ENCODE data around the gene DUOXA2.
"Not testable (repeated sequence)": the region's sequence is repeated elsewhere in the genome, so short reads cannot be mapped to it uniquely, and the experiment has no call there.

DUOXA2 gene

DNA sequence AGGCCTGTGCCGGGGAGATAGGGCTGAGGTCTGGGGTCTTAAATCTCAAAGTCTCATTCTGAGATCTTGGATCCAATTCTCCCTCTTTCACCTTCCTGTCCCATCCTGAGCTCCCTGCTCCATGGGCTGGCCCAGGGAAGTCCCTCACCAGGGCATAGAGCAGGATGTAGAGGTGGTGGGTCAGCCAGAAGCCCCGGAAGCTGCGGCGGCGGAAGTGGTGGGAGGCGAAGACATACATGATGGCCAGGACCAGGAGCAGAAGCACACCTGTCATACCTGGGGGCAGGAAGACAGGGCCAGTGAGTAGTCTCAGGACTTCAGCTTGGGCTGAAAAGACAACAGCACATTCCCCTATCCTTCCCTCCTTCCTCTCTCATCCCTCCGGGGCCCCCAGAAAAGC lies 16.7 kb upstream of the DUOXA2 start:
- DNase-seq: no peak

DNA sequence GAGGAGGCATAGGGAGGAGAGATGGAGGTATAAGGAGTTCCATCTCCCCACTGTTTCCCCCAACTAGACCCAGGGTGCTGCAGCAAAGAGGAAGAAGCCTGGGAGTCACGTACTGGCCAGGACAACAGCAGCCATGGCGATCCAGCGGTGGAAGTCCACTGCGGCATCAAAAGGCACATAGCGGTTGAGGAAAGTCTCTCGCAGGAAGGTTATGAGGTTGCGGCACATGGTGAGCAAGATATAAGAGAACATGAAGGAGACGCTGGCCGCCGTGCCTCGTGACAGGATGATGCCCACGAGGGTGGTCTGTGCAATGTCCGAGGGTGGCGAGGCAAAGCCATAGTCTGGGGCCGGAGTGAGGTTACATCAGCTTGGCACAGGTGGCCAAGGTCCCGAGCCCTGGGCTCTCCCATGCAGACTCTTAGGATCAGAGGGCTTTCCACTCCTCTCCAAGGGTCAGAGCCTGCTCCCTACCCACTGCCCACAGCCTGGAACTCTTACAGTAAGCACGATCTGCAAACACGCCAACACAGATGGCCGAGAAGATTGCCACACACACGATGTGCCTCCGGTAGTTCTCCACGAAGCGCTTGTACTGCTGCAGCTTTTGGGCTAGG lies 14.5 kb upstream of the DUOXA2 start:
- DNase-seq: no peak

DNA sequence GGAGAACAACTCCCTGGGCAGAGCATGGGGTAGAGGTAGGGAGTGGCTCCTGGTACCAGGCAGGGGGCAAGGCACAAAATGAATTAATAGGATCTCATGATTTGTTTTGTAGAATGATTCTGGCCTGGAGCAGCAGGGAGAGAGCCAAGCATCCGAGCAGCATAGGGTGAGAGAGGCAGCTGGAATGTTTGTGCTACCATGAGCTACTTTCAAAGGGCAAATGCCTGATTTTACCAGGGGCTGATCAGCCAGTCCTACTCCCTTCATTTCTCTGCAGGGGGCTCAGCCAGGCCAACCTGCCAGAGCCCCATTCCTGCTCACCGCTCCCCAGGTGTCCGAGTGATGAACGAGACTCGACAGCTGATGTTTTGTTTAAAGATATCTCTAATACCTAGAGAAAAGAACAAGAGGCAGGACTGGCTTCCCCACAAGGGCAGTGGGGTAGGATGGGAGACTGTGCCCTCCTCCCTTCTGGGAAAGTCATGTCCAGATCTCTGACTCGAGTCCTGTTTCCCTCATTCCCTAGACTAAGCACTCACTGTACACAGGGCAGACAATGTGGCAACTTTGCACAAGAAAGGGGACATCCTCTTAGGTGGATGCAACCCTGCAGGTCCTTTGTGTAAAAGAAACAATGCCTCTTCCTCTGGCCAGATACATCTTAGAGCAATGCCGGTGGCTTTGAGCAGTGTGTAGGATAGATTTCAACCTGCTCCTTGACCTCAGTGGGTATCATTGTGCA lies 13.1 kb upstream of the DUOXA2 start:
- no peak for DNase-seq

DNA sequence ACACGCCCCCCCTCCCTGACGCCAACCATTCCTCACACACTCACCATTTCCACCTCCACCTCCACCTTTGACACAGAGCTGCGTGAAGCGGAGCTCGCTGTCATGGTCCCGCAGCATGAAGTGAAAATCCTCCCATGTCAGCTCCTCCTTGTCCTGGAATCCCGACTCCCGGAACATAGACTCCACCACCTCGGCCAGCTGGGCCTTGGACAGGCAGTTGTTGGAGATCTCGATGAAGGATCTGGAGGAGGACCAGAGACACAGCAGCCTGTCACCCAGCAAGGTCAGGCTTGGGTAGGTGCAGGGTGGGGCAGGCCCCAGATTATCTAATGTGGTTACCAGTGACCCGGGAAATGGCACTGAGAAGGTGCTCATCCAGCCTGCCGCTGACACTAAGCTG lies 12.4 kb upstream of the DUOXA2 start:
- DNase-seq: no peak

DNA sequence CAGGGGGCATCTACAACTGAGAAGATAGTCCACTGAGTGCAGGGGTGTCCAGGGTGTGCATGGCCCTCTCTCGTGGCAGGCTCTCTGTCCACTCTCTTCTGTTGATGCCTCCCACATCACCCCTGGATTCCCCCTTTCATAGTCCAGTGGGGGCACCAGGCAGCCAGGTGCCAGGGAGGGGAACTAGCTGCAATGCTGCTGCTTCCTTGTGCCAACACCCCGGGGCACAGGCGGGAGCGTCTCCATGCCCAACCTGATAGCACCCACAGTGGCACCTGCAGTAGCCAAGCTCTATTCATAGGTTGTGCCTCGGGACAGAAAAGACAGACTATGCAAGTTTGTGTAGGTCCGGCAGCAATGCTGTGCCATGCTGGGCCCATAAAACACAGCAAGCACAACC lies 11.9 kb upstream of the DUOXA2 start:
- no peak for DNase-seq

DNA sequence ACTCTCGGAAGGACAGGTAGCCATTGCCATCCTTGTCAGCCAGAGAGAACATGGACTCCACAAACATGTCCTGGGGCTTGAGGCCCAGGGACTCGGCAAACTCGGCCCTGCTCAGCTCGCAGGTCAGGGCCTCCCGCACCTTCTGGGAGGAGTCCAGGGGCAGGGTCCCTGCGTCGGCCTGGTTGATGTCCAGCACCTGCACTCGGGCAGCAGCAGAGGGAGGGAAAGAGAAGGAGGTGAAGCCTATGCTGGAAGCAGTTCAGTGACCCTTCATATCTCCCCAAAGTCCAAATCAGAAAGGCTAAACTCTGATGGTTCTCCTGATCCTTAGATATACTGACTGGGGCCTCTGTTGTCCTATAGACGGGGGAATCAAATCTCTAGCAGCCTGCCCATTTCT lies 10.0 kb upstream of the DUOXA2 start:
- not testable (repeated sequence) for DNase-seq

DNA sequence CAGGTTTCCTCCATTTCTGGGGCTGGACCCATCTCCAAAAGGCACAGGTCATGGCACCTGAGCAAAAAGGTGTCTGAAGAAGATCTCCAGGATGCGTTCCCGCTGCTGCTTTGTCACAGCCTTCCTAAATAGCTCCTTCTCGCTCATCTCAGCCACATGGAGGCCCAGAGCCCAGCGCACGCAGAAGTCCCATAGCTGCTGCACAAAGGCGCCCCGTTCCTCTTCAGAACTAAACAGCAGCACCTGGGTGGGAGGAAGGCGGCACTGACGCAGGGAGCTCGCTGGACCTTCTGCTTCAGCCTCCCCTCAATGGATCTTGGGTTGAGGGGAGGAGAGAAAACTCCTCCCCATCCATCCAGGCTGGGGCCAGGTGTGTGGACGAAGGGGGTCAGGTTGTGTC lies 8.5 kb upstream of the DUOXA2 start:
- DNase-seq: no peak

DNA sequence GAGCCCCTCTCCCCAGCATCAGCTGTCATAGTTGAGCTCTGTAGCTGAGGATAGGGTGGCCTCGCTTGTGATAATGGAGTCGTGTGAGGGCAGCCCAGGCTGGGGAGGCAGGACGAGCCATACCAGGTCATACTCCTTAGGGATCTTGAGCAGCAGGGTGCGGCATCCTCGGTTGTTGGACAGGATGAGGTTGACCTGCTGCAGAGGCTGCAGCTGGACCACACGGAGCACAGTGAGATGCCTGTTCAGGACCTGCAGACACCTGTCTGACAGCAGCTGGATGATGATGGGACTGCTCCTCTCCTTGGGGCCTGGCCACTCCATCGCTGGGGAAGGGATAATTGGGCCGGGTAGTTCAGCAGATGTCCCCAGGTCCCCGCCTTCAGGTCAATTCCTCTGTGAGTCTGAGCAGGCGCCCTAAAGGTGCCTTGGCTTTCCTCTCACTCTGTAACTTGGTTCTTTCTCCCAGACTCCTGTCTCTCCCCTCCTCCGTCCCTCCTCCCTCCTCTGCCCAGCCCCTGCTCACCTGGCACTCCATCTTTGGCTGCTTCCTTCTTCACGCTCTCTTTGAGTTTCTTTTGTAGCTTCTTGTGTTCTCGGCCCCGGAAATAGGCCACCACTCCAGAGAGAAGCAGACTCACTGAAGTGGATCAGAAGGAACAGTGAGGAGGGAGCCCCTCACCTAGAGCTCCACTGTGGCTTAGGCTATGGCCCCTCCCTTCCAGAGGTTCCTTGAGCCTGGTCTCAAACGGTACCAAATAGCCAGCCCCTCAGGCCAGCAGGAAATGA lies 7.9 kb upstream of the DUOXA2 start:
- DNase-seq: no peak

DNA sequence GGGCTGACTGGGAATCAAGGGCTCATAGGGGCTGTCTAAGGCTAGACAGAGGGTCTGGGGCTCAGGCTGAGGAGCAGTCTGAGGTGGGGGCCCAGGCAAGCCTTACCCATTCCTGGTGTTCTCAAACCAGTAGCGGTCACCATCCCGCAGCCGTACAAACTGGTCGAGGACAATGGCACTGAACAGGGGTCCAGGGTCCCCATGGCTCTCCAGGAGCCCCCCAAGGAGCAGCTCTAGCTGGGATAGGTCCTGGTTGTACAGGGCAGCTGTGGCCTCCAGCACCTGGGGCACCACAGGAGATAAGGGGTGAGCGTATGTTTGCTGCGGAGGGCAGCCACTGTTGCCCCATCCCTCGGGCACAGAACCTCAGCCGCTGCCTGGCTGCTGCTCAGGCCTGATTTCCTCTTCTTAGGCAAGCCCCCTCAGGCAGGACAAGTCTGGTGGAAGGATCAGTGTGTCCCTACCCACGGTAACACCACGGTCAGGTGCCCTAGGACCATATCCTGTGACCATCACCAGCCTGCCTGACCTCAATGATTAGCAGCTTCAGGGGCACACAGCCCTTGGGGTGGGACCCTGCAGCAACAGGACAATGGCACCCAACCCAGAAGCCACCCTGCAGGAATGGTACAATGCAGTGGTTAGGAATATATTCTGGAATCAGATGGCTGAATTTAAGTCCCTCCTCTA lies 6.0 kb upstream of the DUOXA2 start:
- DNase-seq: no peak

DNA sequence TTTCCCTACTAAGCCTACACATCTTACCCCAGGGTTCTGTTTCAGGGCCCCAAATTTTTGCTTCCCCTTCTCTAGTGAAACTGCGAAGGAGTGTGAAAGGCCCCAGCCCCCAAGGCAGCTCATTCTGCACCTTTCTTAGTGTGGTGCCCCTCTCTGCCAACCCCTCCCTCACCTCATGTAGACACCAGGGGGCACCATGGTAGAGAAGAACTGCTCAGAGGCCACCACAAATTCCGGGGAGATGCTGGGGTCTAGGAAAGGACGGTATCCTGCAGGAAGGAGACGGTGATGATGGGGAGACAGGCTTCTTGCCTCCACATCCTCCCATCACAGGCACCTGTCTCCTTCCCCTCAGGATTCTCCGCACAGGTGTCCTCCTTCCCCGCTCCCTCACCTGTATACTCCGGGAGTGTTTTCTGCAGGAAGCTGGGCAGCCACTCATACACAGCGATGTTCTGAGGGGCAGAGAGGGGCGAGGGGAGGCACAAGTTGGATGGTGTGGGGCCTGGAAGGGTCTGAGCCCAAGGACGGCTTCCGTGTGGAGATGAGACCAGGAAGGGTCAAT lies 3.8 kb upstream of the DUOXA2 start:
- no peak for DNase-seq

DNA sequence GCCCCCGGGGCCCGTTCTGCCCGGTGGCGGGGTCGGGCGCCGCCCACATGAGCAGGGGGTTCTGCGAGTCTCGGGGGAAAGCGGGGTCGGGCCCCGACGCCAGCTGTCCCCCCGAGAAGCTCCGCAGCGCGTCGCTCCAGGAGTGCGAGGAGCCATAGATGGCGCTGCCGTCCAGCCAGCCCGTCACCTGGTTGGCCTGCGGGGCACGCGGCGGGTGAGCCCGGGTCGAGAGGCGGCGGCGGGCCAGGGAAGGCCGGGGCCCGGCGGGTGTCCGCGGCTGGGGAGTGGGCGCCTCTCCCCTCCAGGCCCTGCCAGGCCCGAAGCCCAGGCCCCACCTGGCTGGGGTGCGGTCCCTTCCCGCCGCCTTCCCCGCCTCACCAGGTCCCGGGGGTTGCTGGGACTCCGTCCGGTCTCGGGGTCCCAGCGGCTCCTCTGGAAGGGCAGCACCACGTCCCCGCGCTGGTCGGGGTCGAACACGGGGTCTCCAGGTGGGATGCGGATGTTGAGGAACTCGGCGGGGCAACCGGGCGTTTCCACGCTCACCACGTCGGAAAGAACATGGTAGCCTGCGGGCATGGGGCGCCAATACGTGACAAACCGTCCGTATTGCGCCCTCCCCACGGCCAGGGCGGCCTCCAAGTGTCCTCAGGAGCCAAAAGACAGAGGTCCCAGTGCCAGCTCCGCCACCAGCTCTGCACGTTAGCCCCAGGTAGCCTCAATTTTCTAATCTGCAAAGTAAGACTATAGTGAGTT lies 2.6 kb upstream of the DUOXA2 start:
- DNase-seq: no peak

DNA sequence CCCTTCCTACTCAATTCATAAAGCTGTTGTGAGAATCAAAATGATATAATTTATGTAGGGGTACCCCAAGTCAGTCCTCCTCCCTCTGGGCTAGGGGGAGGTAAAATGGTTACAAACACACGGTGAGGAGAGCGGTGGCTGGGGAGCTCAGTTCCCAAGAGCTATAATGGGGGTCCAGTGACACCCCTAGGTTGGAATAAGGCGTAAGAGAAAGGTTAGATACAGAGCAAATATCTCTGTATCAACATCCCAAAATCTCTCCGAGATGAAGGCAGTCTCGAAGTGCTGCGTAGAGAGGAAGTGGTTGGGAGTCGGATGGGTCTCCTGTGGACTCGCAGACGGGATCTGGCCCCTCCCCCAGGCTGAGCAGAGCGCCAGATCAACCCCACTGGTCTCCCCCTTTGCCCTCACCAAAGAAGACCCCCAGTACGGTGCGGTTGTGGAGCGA lies 2.0 kb upstream of the DUOXA2 start:
- no peak for DNase-seq

DNA sequence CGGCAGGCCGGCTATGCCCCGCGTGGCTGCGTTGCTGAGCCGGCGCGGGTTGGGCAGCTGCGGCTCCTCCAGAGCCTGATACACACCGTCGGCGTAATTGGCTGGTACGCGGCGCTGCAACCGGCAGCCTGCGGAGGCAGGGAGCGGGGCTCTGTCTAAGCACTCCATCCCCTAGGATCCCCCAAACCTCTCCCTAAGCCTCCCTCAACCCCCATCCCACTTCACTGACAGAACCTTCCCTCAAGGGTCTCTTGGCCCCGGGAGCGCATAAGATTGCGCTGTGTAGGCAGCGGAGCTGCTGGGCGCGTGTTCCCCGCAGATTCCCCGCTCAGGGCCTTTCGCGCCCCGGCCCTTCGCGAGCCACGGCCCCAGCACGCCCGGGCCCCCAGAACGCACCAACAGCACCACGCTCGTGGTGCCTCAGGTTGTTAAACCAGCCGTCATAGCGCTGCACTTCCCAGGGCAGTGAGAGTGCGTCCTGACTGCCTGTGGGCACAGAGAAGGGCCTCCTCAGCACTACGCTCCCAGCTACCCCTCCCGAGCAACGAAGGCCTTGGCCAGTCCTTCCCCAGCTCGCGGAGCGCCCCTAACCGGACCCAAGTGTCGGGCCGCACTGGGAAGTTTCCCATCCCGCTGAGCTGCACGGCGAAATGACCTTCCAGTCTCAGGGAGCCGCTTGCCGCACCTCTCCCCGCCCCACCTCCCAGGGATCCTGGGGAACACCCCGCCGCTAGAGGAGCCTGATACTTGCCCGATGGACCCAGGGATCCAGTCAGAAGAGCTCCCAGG lies 1.3 kb upstream of the DUOXA2 start:
- no peak for DNase-seq

DNA sequence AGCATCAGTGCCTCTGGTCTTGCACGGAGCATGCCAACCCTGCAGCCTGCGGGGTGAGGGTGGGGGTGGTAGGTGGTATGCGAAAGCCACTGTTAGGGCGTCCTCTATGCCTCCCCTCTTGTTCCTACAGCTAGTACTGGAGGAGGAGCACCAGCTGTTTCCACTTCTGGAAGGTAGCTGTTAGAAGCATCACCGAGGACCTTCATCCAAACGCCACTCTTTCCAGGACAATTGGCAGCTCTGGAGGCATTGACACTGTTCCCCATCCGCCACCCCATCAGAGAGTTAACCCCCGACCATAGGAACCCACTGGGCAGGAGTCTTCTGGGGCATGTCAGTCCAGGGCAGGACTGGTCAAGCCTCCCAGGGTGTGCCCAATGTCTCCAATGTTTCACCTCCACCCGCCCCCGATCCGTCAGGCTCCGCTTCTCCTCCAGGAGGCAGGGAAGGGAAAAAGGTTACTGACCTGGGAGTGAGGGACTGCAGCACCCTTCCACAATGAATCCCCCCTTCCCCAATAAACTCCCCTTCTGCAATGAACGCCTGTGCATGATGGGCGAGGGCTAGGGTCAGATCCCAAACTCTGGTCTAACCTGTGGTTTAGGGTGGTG lies 641 bp upstream of the DUOXA2 start:
- no peak for DNase-seq

DNA sequence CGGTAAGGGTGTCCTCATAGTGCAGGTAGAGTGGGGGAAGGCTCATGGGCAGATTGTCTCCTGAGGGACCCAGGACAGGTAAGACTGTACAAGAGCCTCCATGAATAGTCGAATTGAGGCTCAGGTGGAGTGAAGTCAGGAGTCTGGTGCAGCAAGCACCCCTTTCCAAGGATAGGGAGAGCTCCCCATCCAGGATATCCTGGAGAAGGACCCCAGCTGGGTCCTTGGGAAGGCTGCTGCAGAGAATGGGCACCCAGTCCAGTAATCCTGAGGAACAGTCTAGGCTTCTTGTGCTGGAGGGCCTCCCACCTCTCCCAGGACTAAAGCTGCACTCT lies 592 bp downstream of the DUOXA2 start:
- DNase-seq: no peak

DNA sequence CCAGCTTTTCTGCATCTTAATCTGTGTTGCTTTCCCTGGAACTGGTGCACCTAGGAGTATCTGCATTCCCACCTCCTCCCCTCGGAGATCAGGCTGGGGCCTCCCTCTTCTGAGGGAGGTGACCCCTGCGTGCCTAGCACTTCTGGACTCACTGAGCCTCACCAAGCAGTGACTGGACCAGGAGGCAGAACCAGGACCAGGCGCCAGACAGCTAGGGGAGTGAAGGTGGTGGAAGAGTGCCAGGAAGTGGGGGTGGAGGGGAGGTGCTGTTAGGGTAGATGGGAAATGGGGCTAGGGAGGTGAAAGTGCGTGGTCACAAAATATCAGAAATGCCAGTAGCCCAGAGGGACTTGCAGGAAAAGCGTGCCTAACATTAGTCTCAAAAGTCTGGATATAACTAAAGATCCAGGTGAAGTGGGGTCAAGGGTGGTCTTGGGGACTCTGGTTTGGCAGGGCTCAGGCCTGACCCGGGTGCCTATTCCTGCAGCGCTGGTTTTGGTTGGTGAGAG lies 1.2 kb downstream of the DUOXA2 start:
- no peak for DNase-seq

DNA sequence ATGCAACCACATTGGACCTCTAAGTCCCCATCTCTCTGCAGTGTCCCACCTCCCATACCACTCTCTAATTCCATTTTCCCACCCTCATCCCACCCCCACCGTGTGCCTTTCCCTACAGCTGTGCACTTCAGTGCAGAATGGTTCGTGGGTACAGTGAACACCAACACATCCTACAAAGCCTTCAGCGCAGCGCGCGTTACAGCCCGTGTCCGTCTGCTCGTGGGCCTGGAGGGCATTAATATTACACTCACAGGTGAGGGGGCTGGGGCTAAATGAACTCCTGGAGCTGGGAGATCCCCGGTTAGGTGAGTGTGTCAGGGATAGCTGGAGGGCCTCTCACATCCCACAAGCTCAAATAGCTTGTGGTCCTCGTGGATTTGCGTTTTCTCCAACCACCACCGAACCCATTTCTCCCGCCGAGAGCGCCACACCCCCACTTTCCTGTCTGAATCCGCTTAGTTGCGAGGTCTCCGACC lies 1.9 kb downstream of the DUOXA2 start:
- DNase-seq: no peak

DNA sequence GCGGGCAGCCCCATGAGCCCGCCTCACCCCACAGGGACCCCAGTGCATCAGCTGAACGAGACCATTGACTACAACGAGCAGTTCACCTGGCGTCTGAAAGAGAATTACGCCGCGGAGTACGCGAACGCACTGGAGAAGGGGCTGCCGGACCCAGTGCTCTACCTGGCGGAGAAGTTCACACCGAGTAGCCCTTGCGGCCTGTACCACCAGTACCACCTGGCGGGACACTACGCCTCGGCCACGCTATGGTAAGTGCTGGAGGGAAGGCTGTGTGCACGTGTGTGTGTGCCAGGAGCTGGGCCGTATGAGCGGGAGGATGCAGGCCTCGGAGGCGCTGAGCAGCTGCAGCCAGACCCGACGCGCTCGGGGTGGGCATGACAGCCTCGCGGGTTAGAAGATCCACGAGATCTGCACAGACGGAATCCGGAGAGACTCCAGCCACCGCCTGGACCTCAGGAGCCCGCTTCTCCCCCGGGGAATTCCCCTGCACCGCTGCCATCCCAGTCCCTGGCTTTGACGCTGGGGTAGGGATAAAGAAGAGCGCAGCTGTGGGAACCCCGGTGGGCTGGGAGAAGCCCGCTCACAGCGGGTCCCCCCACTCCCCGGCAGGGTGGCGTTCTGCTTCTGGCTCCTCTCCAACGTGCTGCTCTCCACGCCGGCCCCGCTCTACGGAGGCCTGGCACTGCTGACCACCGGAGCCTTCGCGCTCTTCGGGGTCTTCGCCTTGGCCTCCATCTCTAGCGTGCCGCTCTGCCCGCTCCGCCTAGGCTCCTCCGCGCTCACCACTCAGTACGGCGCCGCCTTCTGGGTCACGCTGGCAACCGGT lies 2.6 kb downstream of the DUOXA2 start:
- no peak for DNase-seq

DNA sequence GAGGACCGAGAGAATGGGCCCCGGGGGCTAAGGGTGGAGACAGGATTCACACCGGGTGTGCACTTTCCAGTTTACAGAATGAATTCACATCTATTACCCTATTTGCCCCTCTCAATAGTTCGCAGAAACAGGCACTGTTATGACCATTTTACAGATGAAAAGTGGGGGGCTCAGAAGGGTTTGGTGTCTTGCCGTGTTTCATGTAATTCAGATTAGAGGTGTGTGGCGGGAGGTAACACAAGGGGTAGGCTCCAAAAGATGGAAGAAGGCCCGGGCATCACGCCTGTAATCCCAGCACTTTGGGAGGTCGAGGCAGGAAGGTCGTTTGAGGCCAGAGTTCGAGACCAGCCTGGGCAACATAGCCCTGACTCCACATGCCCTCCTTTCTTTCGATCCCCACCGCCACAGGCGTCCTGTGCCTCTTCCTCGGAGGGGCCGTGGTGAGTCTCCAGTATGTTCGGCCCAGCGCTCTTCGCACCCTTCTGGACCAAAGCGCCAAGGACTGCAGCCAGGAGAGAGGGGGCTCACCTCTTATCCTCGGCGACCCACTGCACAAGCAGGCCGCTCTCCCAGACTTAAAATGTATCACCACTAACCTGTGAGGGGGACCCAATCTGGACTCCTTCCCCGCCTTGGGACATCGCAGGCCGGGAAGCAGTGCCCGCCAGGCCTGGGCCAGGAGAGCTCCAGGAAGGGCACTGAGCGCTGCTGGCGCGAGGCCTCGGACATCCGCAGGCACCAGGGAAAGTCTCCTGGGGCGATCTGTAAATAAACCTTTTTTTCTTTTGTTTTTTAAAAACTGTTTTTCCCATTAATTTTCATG lies 3.4 kb downstream of the DUOXA2 start:
- DNase-seq: no peak
